Measurements from ENCODE around the gene NAA80. TPM values are rescaled to one million over a fixed set of nuclear protein-coding genes. Genes with fewer than 3 reads are reported as not detected.
"Not testable (repeated sequence)": the region's sequence is repeated elsewhere in the genome, so short reads cannot be mapped to it uniquely, and the experiment has no call there.

The NAA80 gene
- total RNA-seq, 1 experiment from 2014 or later = 2.4 TPM

- DNase-seq (ENCODE audit: low spot score) = no peak
Observed at GRCh38 chr3:50314816-50315215, 15.6 kb upstream of the NAA80 start.

GRCh38 chr3:50314342-50314741, 15.1 kb upstream of the NAA80 start:
- no peak for DNase-seq (ENCODE audit: low spot score)

GRCh38 chr3:50312041-50312440, 12.8 kb upstream of the NAA80 start:
- DNase-seq (ENCODE audit: low spot score) = not testable (repeated sequence)

GRCh38 chr3:50304601-50305000, 5.4 kb upstream of the NAA80 start:
- no peak for DNase-seq (ENCODE audit: low spot score)

GRCh38 chr3:50303013-50303815, 4.0 kb upstream of the NAA80 start, which contains the start of gene HYAL1:
TSS of gene HYAL1 (minus strand) at chr3:50303574. CDS start at chr3:50302956, 618 bp downstream.
- DNase-seq (ENCODE audit: low spot score) = no peak

GRCh38 chr3:50302095-50303012, 3.1 kb upstream of the NAA80 start:
- DNase-seq (ENCODE audit: low spot score) = no peak

GRCh38 chr3:50300681-50301254, 1.6 kb upstream of the NAA80 start:
- no peak for DNase-seq (ENCODE audit: low spot score)

GRCh38 chr3:50299929-50300680, 900 bp upstream of the NAA80 start:
- no peak for DNase-seq (ENCODE audit: low spot score)

- no peak for DNase-seq (ENCODE audit: low spot score)
Observed at GRCh38 chr3:50299638-50299928, 378 bp upstream of the NAA80 start.

- no peak for DNase-seq (ENCODE audit: low spot score)
Observed at GRCh38 chr3:50297896-50298725, 1.1 kb downstream of the NAA80 start.

GRCh38 chr3:50297384-50297775, 1.8 kb downstream of the NAA80 start:
- no peak for DNase-seq (ENCODE audit: low spot score)

- DNase-seq (ENCODE audit: low spot score) = no peak
Observed at GRCh38 chr3:50296721-50297383, 2.4 kb downstream of the NAA80 start.

- no peak for DNase-seq (ENCODE audit: low spot score)
Observed at GRCh38 chr3:50295553-50296431, 3.4 kb downstream of the NAA80 start.

GRCh38 chr3:50294492-50295403, 4.5 kb downstream of the NAA80 start:
- DNase-seq (ENCODE audit: low spot score) = no peak

GRCh38 chr3:50294089-50294488, 5.1 kb downstream of the NAA80 start:
- DNase-seq (ENCODE audit: low spot score) = no peak

GRCh38 chr3:50293079-50293801, 6.0 kb downstream of the NAA80 start:
- DNase-seq (ENCODE audit: low spot score) = no peak

Measured in H4 (cell line).